ENCODE measurements around the gene MYH9.

MYH9 gene

DNA sequence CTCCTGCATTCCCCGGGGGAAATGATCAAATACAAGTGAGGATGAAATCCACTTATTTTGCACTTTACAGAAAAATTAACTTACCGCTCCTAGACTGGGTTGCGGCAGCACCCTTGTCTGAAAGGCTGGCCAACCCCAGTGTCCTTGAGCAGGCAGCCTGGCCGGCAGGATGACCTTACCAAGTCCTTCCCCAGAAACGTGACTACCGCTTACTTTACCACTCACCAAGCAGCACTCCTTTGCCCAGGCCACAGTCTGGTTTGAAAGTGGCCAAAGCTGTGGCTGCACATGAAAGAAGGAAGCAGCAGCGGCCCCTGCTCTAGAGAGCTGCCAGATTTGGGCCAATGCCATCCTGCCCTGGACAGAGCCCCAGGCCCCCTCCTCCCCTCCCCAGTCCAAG, 20.3 kb downstream of the MYH9 start:
- H3K4me3 ChIP-seq (ENCODE audit: low read depth, low read length) = no peak overlapping the region
- TF ChIP-seq, protein P1, sequence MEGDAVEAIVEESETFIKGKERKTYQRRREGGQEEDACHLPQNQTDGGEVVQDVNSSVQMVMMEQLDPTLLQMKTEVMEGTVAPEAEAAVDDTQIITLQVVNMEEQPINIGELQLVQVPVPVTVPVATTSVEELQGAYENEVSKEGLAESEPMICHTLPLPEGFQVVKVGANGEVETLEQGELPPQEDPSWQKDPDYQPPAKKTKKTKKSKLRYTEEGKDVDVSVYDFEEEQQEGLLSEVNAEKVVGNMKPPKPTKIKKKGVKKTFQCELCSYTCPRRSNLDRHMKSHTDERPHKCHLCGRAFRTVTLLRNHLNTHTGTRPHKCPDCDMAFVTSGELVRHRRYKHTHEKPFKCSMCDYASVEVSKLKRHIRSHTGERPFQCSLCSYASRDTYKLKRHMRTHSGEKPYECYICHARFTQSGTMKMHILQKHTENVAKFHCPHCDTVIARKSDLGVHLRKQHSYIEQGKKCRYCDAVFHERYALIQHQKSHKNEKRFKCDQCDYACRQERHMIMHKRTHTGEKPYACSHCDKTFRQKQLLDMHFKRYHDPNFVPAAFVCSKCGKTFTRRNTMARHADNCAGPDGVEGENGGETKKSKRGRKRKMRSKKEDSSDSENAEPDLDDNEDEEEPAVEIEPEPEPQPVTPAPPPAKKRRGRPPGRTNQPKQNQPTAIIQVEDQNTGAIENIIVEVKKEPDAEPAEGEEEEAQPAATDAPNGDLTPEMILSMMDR (IDR thresholded peaks at IDR 0.05; ENCODE audit: low read depth, low read length) = no peak

GRCh38 chr22:36367066-36367465, 20.7 kb downstream of the MYH9 start:
- TF ChIP-seq, protein P1 (IDR thresholded peaks at IDR 0.05; ENCODE audit: low read depth, low read length) = no peak
- no peak overlapping the region for H3K4me3 ChIP-seq (ENCODE audit: low read depth, low read length)

DNA sequence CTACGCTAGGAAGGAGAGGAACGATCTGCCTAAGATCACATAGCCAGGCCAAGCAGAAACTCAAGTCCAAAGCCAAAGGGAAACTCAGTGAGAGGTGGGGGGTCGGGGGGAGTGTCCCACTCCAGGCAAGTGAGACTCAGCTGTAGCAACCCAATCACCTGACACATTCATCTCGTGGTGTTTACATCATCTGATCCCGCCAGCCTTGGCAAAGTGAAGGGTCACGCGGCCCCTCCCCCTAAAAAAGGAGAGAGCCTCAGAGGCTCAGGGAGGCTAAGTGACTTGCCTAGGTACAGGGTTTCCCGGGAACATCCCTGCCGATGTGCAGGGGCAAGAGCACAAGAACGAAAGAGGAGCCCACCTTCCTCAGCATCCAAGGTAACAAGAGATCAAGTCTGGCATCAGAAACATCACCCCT, 21.5 kb downstream of the MYH9 start:
- H3K4me3 ChIP-seq (ENCODE audit: low read depth, low read length) = no peak overlapping the region

DNA sequence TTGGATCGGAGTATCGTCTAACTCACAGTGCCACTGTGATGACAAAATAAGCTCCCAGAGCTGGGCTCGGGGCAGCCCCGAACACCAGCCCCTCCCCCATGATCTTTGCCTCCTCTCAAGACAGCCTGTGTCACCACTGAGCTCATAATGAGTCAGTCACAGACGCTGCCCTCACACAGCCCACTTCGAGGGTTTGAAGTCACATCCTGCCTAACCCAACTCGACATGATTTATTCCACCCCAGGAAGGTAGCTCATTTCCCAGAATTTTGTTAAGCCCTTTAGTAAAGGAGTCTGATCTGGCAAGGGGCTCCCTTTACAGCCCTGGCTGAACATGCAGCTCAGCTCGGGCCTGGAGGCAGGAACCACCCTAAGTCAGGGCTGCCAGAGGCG, 22.8 kb downstream of the MYH9 start:
- TF ChIP-seq, protein P1 (IDR thresholded peaks at IDR 0.05; ENCODE audit: low read depth, low read length) = no peak
- H3K4me3 ChIP-seq (ENCODE audit: low read depth, low read length) = no peak overlapping the region

More for the DNA sequence above, 21.5 kb downstream of the MYH9 start:
- TF ChIP-seq, protein P1 (IDR thresholded peaks at IDR 0.05; ENCODE audit: low read depth, low read length) = no peak

DNA sequence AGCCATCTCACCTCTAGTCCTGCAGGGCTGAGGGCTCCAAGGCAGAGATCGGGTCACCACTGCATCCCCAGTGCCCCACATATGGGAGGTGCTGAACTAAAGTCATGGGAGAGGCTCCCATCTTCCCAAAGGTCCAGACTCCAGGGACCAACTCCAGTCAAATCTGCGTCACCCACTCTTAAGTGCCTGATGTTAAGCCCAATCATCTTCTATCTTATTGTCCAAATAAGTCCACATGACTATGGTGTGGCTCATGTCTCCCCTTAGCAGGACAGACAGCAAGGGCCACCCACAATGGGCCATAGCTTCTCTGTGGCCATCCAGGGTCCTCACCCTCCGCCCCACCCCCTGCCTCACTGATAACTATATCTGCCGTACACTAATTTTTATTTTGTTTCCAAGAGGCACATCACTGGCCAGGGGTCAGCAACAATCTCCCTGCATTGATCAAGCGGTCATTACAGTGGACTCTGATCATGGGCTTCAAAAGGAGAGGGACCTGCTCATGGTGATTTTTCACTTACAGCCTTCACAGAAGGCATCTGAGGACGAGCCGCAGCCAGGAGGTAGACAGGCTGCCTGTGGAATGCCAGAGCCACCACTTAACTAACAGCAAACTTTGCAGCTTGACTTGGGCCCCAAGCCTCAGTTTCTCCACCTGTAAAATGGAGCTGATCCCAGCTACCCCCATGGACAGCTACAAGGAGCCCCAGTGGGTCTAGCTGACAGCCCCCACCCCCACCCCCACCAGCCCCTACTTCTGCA, 23.3 kb downstream of the MYH9 start:
- H3K4me3 ChIP-seq (ENCODE audit: low read depth, low read length) = 0 out of 2 replicates have a peak overlapping the region, but pooled peaks have one; percentile 10

GRCh38 chr22:36363349-36363981, 24.3 kb downstream of the MYH9 start:
- H3K4me3 ChIP-seq (ENCODE audit: low read depth, low read length) = 0 out of 2 replicates have a peak overlapping the region, but pooled peaks have one; percentile 2
- TF ChIP-seq, protein P1 (IDR thresholded peaks at IDR 0.05; ENCODE audit: low read depth, low read length) = no peak

More for the DNA sequence above, 23.3 kb downstream of the MYH9 start:
- TF ChIP-seq, protein P1 (IDR thresholded peaks at IDR 0.05; ENCODE audit: low read depth, low read length) = no peak

DNA sequence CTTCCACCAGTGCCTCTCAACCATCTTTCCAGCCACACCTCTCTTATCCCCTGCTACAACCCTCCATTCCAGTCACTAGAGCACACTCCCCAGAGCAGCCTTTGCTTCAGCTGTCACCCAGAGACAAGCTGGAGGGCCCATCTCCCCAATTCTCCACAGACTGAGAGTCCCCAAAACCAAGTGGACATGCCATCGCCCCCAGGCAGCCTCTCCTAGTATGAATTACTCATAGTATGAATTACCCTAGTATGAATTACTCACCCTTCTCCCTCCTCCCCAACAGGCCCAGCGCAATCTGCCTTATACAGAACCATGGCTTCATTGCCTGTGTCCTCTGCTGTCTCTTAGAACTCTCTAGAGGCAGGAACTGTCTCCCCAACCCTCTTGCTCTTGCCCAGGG, 24.8 kb downstream of the MYH9 start:
- 0 out of 2 replicates have a peak overlapping the region, but pooled peaks have one; percentile 2 for H3K4me3 ChIP-seq (ENCODE audit: low read depth, low read length)
- TF ChIP-seq, protein P1 (IDR thresholded peaks at IDR 0.05; ENCODE audit: low read depth, low read length) = no peak
